Inflammatory macrophage (primary cell): Measurements from ENCODE around the gene PRPF6.

Experiments
- DNase-seq, 2 donors: peaks; one replicate each; pipeline ENCODE4 v3.0.0-alpha.2; 2020 to 2022

The PRPF6 gene

DNA sequence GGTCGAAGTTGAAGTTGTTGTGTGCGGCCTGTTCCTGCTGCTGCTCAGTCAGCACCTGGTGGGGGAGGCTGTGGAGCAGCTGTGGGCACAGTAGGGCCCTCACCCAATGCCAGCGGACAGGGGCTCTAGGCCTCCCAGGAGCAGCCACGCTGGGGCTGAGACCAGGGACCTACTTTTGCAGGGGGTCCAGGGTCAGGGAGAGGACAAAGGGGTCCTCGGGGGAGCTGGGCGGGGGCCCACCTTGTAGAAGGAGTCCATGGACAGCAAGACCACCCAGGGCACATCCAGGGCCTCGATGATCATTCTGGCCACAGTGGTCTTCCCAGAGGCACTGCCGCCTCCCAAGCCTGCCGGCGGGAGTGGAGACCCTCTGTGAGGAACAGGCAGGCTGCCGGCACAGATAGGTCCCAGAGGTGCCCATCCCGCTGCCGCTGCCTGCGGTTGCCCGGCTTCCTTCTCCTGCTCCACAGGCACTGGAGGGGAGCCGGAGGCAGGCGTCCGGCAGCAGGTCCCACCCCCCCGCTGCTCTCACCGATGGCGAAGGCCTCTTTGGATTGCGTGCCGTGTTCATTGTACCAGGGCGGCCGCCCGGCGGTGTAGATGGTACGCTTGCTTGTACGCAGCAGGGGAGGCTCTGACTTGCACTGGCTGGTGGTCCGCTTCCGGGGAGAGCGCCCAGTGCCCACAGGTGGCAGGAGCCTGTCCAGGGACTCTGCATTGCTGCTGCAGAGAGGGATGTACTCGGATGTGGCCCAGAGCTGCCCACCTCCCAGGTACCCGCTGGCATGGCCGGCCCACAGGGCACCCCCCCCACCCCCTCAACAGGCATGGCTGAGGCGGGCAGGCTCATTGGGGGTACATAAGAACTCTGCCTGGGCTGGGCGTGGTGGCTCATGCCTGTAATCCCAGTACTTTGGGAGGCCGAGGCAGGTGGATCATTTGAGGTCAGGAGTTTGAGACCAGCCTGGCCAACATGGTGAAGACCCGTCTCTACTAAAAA, 34.7 kb upstream of the PRPF6 start:
- DNase-seq = no peak

GRCh38 chr20:63946986-63947637, 33.8 kb upstream of the PRPF6 start:
- no peak for DNase-seq

- DNase-seq = peak in 1 of 2 donors; percentile 4
These were observed 33.1 kb upstream of the PRPF6 start for GRCh38 chr20:63947638-63948456.

GRCh38 chr20:63950701-63951397, 30.1 kb upstream of the PRPF6 start:
- DNase-seq = no peak

DNA sequence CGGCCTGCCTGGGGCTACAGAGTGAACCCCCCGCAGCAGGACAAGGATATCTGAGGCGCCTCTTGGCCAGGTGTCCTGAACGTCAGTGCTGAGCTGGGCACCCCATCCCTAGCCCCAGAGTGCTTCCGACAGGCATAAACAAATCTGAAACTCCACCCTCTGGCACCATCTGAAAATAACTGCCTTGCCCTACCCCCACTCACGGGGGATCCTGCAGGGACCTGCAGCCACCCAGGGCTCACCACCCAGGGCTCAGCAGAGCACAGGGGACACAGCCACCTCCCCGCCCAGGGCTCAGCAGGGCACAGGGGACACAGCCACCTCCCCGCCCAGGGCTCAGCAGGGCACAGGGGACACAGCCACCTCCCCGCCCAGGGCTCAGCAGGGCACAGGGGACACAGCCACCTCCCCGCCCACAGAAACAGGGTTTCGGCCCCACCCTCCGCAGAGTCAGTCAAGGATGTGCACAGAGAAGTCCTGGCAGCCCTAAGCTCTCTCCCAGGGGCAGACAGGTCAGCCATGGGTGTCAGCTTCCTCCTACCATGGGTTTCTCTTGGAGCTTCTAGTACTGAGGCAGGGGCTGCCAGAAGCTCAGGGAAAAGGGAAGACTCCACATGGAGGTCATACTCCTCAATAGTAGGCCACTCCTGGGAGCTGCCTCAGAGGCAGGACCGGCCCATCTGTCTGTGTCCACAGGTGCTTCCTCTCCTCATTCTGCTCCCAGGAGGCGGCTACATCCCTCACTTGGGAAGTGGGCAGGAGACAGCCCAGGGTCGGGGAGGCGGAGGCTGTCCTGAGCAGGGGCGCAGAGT, 29.3 kb upstream of the PRPF6 start:
- DNase-seq = no peak

DNA sequence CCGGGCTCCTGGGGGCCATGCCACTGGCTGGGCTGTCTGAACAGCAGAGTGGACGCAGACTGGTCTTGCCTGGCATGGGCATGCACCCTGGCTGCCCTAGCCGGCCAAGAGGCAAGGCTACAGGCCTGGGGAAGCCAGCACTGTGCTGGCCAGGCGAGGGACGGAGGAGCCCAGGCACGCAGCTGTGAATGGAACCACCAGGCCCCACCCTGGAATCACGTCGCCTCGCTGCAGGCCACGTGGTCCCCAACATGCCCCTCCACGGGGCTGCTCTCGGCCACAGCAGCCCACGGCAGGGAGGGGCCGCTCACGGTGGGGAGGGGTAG, 28.8 kb upstream of the PRPF6 start:
- DNase-seq = no peak

- no peak for DNase-seq
These were observed 28.2 kb upstream of the PRPF6 start for GRCh38 chr20:63952769-63953168.

DNA sequence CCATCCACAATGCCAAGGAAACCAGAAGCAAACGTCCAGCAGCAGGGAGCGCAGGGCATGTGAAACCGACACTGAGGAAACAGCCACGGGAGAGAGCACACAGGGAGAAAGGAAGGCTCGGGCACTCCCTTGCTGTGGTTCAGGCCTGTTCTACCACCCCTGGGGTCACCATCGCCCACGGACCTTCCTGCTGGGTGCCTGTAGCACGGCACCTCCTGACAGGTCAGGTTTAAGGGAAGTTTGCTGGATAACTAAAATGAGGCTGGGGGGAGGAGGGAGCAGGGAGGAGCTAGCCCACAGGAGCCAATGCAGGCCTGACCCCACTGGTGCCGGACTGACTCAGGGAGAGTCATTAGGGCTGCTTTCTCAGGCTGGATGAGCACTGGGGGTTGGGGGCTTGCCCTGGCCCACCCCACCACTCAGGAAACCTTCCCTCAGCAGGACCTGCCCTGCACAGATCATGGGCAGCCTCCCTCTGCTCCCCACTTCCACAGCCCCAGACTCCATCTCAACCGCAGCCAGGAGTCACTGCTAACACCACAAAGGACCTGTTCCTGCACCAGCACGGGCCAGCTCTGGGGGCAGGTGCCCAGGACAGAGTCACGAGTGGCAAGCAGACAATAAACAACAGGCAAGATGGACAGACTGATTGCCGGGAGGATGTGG, 27.0 kb upstream of the PRPF6 start:
- DNase-seq = no peak

DNA sequence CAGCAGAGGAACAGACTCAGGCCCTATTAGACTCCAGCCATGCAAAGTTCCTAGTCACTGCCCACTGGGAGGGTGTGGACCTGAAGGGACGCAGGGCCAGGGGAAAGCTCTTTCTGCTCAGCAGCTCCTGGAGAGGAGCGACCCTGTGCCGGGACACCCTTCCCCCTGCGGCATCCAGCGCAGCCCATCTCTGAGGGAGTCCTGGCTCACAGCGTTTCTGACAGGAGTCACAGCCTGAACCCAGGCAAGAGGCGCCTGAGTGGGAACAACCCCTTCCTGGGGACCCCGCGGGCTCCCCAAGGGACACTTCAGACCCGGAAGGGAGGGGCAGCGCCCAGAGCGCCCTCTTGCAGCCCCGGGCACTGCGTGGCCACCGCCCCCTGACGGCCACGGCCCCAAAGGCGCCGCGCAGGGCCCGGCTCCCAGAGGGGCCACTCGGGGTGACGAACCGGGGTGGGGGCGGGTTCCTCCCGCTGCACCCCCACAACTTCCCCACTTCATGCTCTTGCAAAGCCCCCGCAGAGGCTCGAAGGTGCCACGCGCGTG, 25.6 kb upstream of the PRPF6 start:
- peak; percentile 41 to 42 for DNase-seq

- peak; percentile 72 to 89 for DNase-seq
These were observed 24.9 kb upstream of the PRPF6 start, which contains the start of gene UCKL1 for GRCh38 chr20:63955827-63956663. UCKL1 (minus strand) TSS chr20:63956416; CDS start chr20:63956372, 44 bp downstream.

- no peak for DNase-seq
These were observed 24.3 kb upstream of the PRPF6 start for GRCh38 chr20:63956664-63957003.

DNA sequence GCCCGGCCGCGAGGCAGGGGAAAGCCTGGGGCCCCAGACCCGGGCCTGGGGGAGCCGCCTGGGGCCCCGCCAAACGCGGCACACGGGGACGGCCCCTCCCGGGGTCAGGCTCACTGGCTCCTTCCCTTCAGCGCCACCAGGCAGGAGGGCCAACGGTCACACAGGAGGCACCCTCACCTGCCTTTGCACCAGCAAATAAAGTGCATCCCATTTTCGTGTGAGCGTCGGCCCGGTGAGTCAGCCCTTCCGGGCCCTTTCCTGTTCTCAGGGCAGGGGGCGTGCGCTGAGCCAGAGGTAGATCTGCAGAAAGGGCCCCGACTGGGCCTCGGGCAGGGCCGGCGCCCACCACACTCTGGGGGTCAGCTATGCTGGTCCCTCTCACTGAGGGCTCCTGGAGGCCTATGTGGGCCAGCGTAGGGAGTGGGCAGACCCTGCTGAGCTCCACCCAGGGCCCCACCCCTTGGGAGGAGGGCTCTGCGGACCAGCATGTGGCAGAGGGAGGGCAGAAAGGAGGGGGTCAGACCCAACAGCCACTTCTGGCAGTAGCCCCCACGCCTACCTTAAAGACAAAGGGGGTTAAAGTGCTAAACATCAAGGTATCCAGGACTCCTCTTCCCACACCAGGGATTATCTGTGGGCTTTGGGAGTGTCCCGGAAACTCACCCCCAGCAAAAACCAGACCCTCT, 23.8 kb upstream of the PRPF6 start:
- peak in 1 of 2 donors; percentile 19 for DNase-seq

- DNase-seq = peak; percentile 23 to 50
These were observed 23.1 kb upstream of the PRPF6 start for GRCh38 chr20:63957690-63958441.

DNA sequence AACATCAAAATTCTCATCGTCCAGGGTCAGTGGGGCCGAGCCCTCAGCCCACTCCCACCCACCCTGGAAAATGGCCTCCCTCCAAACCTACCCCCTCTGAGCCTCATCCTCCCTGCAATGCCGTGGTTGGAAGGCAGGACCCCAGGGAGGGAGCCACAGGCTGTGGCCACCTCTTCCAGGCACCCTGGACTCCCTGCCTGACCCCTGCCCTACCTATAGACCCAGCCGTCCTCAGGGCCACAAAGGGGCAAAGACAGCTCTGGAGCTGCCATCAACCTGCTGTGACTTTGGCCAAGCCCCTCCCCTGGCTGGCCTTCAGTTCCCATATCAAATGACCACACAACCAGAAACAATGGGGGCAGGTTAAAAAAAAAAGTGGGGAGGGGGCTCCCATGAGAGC, 22.5 kb upstream of the PRPF6 start:
- no peak for DNase-seq

GRCh38 chr20:63958964-63959698, 21.8 kb upstream of the PRPF6 start:
- no peak for DNase-seq

DNA sequence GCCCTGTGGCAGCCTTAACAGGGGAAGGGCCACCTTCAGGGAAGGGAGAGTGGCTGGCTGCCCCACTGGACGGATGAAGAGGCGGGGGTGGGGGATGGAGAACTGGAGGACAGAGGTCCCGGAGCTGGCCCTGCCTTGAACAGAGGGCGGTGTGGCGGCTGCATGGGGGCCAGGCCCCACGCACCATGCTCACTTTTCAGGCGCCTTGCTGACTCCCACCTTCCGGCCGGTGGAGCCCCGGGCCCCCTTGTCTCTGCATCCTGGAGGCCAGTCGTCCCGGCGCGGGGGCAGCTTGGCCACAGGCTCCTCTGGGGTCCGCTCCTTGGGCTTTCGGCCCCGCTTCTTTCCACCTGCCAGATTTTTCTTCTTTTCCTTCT, 21.2 kb upstream of the PRPF6 start:
- no peak for DNase-seq
